Psoas muscle (tissue), 8 donors: ENCODE results near the gene LNX1. TPM values are rescaled to one million over a fixed set of nuclear protein-coding genes. Genes with fewer than 3 reads are reported as not detected.
"Not testable (repeated sequence)": the region's sequence is repeated elsewhere in the genome, so short reads cannot be mapped to it uniquely, and the experiment has no call there.

Experiments used
- ATAC-seq, 4 donors: fragments of 200-7000 bp; cut with Tn5 transposase; one replicate each; pipeline ENCODE4 v1.9.1; 2020; ENCODE audit warnings: moderate library complexity in 3 of 4, mild to moderate bottlenecking in 2 of 4
- DNase-seq, 2 donors: peaks; one replicate each; pipeline ENCODE4 v3.0.0-alpha.2; 2020
- H3K27ac ChIP-seq: fragments of 200-600 bp; one replicate; pipeline ENCODE4 v1.8.0; 2022
- H3K27me3 ChIP-seq, 3 donors: fragments of 200-600 bp in 1 of 3; one replicate each; pipeline versions ENCODE4 v1.6.1 to v1.8.0; 2013 to 2022; ENCODE audit warnings: low read length in 2 of 3, mild to moderate bottlenecking in 2 of 3, moderate library complexity in 1 of 3; ENCODE audit not compliant: insufficient read depth in 3 of 3
- H3K36me3 ChIP-seq, 2 donors: fragments of 200-600 bp in 1 of 2; one replicate each; pipeline versions ENCODE4 v1.6.1 to v1.8.0; 2013 to 2022; ENCODE audit warnings: low read depth in 1 of 2, mild to moderate bottlenecking in 1 of 2, moderate library complexity in 1 of 2; ENCODE audit not compliant: insufficient read depth in 1 of 2
- H3K4me1 ChIP-seq: fragments of 200-600 bp; one replicate; pipeline ENCODE4 v1.8.0; 2022
- H3K4me3 ChIP-seq: fragments of 200-600 bp; one replicate; pipeline ENCODE4 v1.8.0; 2022; ENCODE audit warnings: mild to moderate bottlenecking
- H3K9me3 ChIP-seq: fragments of 200-600 bp; one replicate; pipeline ENCODE4 v1.8.0; 2022
- CTCF ChIP-seq: fragments of 200-600 bp; IDR thresholded peaks from one replicate; pipeline ENCODE4 v1.8.0; 2022; ENCODE audit warnings: antibody characterized with exemption
- WGBS, 3 donors: extraction: QIAGEN DNeasy Blood & Tissue Kit; methylation state at CpG; one replicate each; pipeline versions ENCODE4 v1.1.6 to v1.1.7; 2013; 5-methylcytosine and 5-hydroxymethylcytosine counted together
- intact Hi-C, 2 donors: fragments of 100-400 bp; cut with DNase I; formaldehyde crosslinking; loops; one replicate each; pipeline versions ENCODE4 v1.11.0 to v1.14.2; 2022
- polyA plus RNA-seq, 3 donors: library from polyadenylated mRNA; stranded (reverse); fragments of 200-250 nt; gene quantifications; one replicate each; pipeline ENCODE4 v1.2.3, GENCODE V29; 2013
- total RNA-seq, 4 donors: library from RNA; stranded (reverse); fragmentation: NEBNext Ultra II Directional in 2 of 4; extraction: Animal tissue kit (Norgen Biotek cat#: 25700) in 2 of 4; gene quantifications; one replicate each; pipeline versions ENCODE4 v1.2.1 to v1.2.4, GENCODE V29; 2021 to 2023
- donor health status: healthy with polysubstance abuse.
- donor health status: DM: no; HTN: no; CAD: no; lungs with moderate emphysema.
- donor health status: Bipolar disorder and iron deficiency.
- donor health status: healthy.
- donor health status: DM: yes; HTN: yes; CAD: no.
- donor health status: DM: no; HTN: no; CAD: no.
- donor health status: DM: no; HTN: no; CAD: no.
- donor health status: DM: yes; HTN: yes; CAD: no.

Gene LNX1
- total and polyA plus RNA-seq, 7 donors: 2.1 to 13.9 (median 4.3) TPM

- 90 to 95% (median 93%) methylated on average over 2 of the region's 2 CpGs for WGBS, 3 donors
- Histone ChIP-seq H3K27me3 (no peaks in the 10 kb centered on the region), H3K27ac (no peak overlapping the region), H3K4me3 (no peak overlapping the region), H3K9me3 (no peaks in the 10 kb centered on the region), H3K36me3 (peaks cover 0 to 13% of the 10 kb centered on the region in 2 donors), H3K4me1 (no peaks in the 10 kb centered on the region)
- TF ChIP-seq CTCF: no peak
- intact Hi-C loops: no loop called here
- no peak for DNase-seq
- no peak for ATAC-seq
These were observed 169.5 kb downstream of the LNX1 start for GRCh38 chr4:53421791-53422190.

GRCh38 chr4:53419208-53419607 is 172.1 kb downstream of the LNX1 start:
- peaks cover 0 to 5% of the 10 kb centered on the region in 2 donors for H3K36me3 ChIP-seq
- H3K4me1 ChIP-seq: no peaks in the 10 kb centered on the region
- H3K27ac ChIP-seq: no peak overlapping the region
- WGBS, 3 donors: 95 to 100% (median 97%) methylated on average over 3 of the region's 3 CpGs
- no peak for ATAC-seq
- no peak overlapping the region for H3K4me3 ChIP-seq
- intact Hi-C loops: no loop called here
- H3K9me3 ChIP-seq: no peaks in the 10 kb centered on the region
- H3K27me3 ChIP-seq: no peaks in the 10 kb centered on the region
- no peak for TF ChIP-seq CTCF
- no peak for DNase-seq

- H3K36me3 ChIP-seq, ATAC-seq, H3K9me3 ChIP-seq, DNase-seq, H3K4me1 ChIP-seq, intact Hi-C loops, H3K27ac ChIP-seq, H3K4me3 ChIP-seq, H3K27me3 ChIP-seq: not testable (repeated sequence)
- WGBS, 3 donors: 94 to 97% (median 96%) methylated on average over 11 of the region's 11 CpGs
These were observed 181.8 kb downstream of the LNX1 start for GRCh38 chr4:53409479-53409878.

Other genes starting within 250 kb of the LNX1 start
- 10 to 100 TPM; 11.2 to 13.3 (median 12.4) TPM for gene SCFD2, start 225.4 kb downstream of the LNX1 start, total RNA-seq
- gene SCFD2, start 225.4 kb downstream of the LNX1 start, polyA plus RNA-seq: 1 to 10 TPM; 5.8 to 6.7 (median 6.2) TPM
- gene FIP1L1, start 213.8 kb downstream of the LNX1 start, total RNA-seq: 10 to 100 TPM; 27.0 to 30.3 (median 27.6) TPM
- gene FIP1L1, start 213.8 kb downstream of the LNX1 start, polyA plus RNA-seq: 10 to 100 TPM; 23.5 to 49.6 (median 35.9) TPM